ENCODE measurements around the gene CD276. TPM values are rescaled to one million over a fixed set of nuclear protein-coding genes. Genes with fewer than 3 reads are reported as not detected.

The CD276 gene
- total RNA-seq, 1 experiment from 2014 or later: 75.4 TPM

DNA sequence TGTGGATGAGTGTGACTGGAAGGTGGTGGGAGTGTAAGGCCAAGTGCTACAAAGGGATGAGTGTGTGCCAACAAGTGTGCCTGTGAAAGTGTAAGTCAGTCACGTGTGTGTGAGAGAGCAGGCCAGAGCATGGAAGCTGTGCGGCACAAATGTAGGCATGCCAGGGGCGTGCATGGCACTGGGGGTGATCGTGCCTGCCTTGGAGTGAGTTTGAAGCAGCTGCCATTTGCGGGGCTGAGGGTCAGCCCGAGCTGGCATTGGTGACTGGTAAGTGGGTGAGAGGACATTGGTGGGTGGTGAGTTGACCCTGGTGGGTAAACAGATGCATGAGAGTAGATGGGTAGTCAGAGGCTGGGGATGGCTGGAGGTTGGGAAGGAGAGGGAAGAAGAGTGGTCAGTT lies 24.5 kb downstream of the CD276 start:
- RAD21 ChIA-PET (ENCODE audit: low non-redundant PET in 1 of 2, low total read pairs in 2 of 2, uncharacterized antibody in 2 of 2, unreplicated experiment in 2 of 2): no interaction called here

DNA sequence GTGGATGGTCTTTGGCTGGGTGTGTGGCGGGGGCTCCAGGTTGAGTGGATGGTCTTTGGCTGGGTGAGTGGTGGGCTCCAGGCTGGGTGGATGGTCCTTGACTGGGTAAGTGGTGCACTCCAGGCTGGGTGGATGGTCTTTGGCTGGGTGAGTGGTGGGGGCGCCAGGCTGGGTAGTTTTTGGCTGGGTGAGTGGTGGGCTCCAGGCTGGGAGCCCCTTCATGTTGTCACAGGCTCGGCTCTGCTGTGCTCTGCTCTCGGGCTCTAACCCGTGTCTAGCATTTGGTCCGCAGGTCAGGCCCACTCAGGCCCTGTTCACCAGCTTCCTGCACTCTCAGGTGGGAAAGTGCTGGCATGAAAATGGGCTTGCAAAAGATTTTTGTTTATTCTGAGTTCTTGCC lies 25.1 kb downstream of the CD276 start:
- POLR2A ChIA-PET: no interaction called here
- TF ChIP-seq YY1 (IDR thresholded peaks at IDR 0.05; ENCODE audit: extremely low read depth, insufficient replicate concordance, low read depth, low read length): no peak
- TF ChIP-seq ZNF274 (IDR thresholded peaks at IDR 0.05; ENCODE audit: low read depth, low read length): no peak
- TF ChIP-seq POLR2AphosphoS5 (IDR thresholded peaks at IDR 0.05; ENCODE audit: low read depth, low read length): no peak
- no peak for TF ChIP-seq ELF1 (IDR thresholded peaks at IDR 0.05; ENCODE audit: borderline replicate concordance, low read depth)
- no peak for TF ChIP-seq SIN3A (IDR thresholded peaks at IDR 0.05; ENCODE audit: low read depth)
- TF ChIP-seq, protein P1, sequence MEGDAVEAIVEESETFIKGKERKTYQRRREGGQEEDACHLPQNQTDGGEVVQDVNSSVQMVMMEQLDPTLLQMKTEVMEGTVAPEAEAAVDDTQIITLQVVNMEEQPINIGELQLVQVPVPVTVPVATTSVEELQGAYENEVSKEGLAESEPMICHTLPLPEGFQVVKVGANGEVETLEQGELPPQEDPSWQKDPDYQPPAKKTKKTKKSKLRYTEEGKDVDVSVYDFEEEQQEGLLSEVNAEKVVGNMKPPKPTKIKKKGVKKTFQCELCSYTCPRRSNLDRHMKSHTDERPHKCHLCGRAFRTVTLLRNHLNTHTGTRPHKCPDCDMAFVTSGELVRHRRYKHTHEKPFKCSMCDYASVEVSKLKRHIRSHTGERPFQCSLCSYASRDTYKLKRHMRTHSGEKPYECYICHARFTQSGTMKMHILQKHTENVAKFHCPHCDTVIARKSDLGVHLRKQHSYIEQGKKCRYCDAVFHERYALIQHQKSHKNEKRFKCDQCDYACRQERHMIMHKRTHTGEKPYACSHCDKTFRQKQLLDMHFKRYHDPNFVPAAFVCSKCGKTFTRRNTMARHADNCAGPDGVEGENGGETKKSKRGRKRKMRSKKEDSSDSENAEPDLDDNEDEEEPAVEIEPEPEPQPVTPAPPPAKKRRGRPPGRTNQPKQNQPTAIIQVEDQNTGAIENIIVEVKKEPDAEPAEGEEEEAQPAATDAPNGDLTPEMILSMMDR (IDR thresholded peaks at IDR 0.05 in 2 of 3, conservative IDR thresholded peaks at IDR 0.05 in 1 of 3; ENCODE audit: borderline replicate concordance in 1 of 3, insufficient read depth in 1 of 3, low read depth in 2 of 3, low read length in 2 of 3): no peak

More for the DNA sequence above, 24.5 kb downstream of the CD276 start:
- Histone ChIP-seq H3K4me2 (ENCODE audit: low read length) (no peak overlapping the region), H3K27ac (ENCODE audit: low read depth, low read length) (no peak overlapping the region), H3K27me3 (ENCODE audit: insufficient read depth, low read length) (no peaks in the 10 kb centered on the region), H3K9ac (ENCODE audit: low read length) (no peak overlapping the region), H3K9me3 (ENCODE audit: control insufficient read depth in 1 of 2, insufficient read depth in 1 of 2, low read depth in 1 of 2, low read length in 2 of 2) (no peaks in the 10 kb centered on the region), H3K36me3 (ENCODE audit: control insufficient read depth in 1 of 2, insufficient read depth in 2 of 2, low read length in 2 of 2) (peaks cover 13 to 14% of the 10 kb centered on the region in 2 experiments; a peak in 3 of 4 replicates), H3K4me1 (ENCODE audit: control insufficient read depth in 1 of 2, insufficient read depth in 2 of 2, low read length in 2 of 2) (peaks cover 0 to 2% of the 10 kb centered on the region in 2 experiments; a peak in 1 of 4 replicates), H3K4me3 (replicated peaks in 1 of 2; ENCODE audit: low read depth in 1 of 2, low read length in 2 of 2) (no peak overlapping the region), H4K20me1 (ENCODE audit: insufficient read depth) (no peaks in the 10 kb centered on the region), H2AFZ (ENCODE audit: low read depth, low read length, poor library complexity, severe bottlenecking) (no peak overlapping the region), H3K9me2 (ENCODE audit: insufficient read depth) (no peaks in the 10 kb centered on the region), H3K79me2 (ENCODE audit: insufficient read depth, low read length) (no peaks in the 10 kb centered on the region; the same call in 1 of the 2 replicates)
- ATAC-seq (no peak), DNase-seq (ENCODE audit: low read depth, low spot score) (no peak)
- CTCF ChIA-PET: no interaction called here
- no TSS peak for BruUV-seq (replicated peaks)
- TF ChIP-seq, protein P2, sequence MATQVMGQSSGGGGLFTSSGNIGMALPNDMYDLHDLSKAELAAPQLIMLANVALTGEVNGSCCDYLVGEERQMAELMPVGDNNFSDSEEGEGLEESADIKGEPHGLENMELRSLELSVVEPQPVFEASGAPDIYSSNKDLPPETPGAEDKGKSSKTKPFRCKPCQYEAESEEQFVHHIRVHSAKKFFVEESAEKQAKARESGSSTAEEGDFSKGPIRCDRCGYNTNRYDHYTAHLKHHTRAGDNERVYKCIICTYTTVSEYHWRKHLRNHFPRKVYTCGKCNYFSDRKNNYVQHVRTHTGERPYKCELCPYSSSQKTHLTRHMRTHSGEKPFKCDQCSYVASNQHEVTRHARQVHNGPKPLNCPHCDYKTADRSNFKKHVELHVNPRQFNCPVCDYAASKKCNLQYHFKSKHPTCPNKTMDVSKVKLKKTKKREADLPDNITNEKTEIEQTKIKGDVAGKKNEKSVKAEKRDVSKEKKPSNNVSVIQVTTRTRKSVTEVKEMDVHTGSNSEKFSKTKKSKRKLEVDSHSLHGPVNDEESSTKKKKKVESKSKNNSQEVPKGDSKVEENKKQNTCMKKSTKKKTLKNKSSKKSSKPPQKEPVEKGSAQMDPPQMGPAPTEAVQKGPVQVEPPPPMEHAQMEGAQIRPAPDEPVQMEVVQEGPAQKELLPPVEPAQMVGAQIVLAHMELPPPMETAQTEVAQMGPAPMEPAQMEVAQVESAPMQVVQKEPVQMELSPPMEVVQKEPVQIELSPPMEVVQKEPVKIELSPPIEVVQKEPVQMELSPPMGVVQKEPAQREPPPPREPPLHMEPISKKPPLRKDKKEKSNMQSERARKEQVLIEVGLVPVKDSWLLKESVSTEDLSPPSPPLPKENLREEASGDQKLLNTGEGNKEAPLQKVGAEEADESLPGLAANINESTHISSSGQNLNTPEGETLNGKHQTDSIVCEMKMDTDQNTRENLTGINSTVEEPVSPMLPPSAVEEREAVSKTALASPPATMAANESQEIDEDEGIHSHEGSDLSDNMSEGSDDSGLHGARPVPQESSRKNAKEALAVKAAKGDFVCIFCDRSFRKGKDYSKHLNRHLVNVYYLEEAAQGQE (IDR thresholded peaks at IDR 0.05; ENCODE audit: low read depth): no peak
- no peak for TF ChIP-seq ELF1 (IDR thresholded peaks at IDR 0.05; ENCODE audit: borderline replicate concordance, low read depth)
- no peak for TF ChIP-seq YY1 (IDR thresholded peaks at IDR 0.05; ENCODE audit: extremely low read depth, insufficient replicate concordance, low read depth, low read length)
- no peak for TF ChIP-seq EGR1 (IDR thresholded peaks at IDR 0.05; ENCODE audit: low read depth)
- TF ChIP-seq EZH2 (IDR thresholded peaks at IDR 0.05): no peak
- POLR2A ChIA-PET: no interaction called here
- intact Hi-C loops (cut with micrococcal nuclease): no loop called here

More for the DNA sequence above, 25.1 kb downstream of the CD276 start:
- peaks cover 13 to 14% of the 10 kb centered on the region in 2 experiments; a peak in 3 of 4 replicates for H3K36me3 ChIP-seq (ENCODE audit: control insufficient read depth in 1 of 2, insufficient read depth in 2 of 2, low read length in 2 of 2)
- no peaks in the 10 kb centered on the region for H4K20me1 ChIP-seq (ENCODE audit: insufficient read depth)
- no peaks in the 10 kb centered on the region; the same call in 1 of the 2 replicates for H3K79me2 ChIP-seq (ENCODE audit: insufficient read depth, low read length)
- ATAC-seq: no peak
- RAD21 ChIA-PET (ENCODE audit: low non-redundant PET in 1 of 2, low total read pairs in 2 of 2, uncharacterized antibody in 2 of 2, unreplicated experiment in 2 of 2): no interaction called here
- no peaks in the 10 kb centered on the region for H3K27me3 ChIP-seq (ENCODE audit: insufficient read depth, low read length)
- H3K9me2 ChIP-seq (ENCODE audit: insufficient read depth): no peaks in the 10 kb centered on the region
- CTCF ChIA-PET: no interaction called here
- no peak overlapping the region for H3K4me3 ChIP-seq (replicated peaks in 1 of 2; ENCODE audit: low read depth in 1 of 2, low read length in 2 of 2)
- no peak overlapping the region for H3K4me2 ChIP-seq (ENCODE audit: low read length)
- H2AFZ ChIP-seq (ENCODE audit: low read depth, low read length, poor library complexity, severe bottlenecking): no peak overlapping the region
- H3K4me1 ChIP-seq (ENCODE audit: control insufficient read depth in 1 of 2, insufficient read depth in 2 of 2, low read length in 2 of 2): peaks cover 0 to 2% of the 10 kb centered on the region in 2 experiments; a peak in 1 of 4 replicates
- intact Hi-C loops (cut with micrococcal nuclease): no loop called here
- BruUV-seq (replicated peaks): no TSS peak
- DNase-seq (ENCODE audit: low read depth, low spot score): no peak
- no peaks in the 10 kb centered on the region for H3K9me3 ChIP-seq (ENCODE audit: control insufficient read depth in 1 of 2, insufficient read depth in 1 of 2, low read depth in 1 of 2, low read length in 2 of 2)
- H3K9ac ChIP-seq (ENCODE audit: low read length): no peak overlapping the region
- no peak overlapping the region for H3K27ac ChIP-seq (ENCODE audit: low read depth, low read length)

Data from HCT116 (cell line).